ENCODE data around the gene CDRT4. TPM values are rescaled to one million over a fixed set of nuclear protein-coding genes. Genes with fewer than 3 reads are reported as not detected.

CDRT4 gene
- total RNA-seq, 1 experiment from 2014 or later, result 17.9 TPM

DNA sequence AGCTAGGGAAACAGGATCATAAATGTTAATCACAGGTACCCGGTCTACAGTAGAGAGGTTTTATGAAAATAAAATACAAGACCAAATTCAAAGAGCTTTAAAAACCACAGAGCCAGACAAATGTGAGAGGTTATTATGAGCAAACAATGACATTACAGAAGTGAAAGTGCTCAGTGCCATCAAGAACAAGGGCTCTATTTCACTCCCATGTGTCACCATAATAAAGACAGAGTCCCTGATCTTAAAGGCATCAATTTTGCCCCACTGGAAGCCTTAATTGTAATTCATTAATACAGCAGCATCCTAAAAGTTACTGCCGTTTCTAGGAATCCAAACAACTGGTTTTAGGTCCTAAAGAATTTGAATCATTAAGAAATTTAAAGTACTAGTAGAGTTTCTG lies 43.7 kb upstream of the CDRT4 start:
- TF ChIP-seq, protein P1, sequence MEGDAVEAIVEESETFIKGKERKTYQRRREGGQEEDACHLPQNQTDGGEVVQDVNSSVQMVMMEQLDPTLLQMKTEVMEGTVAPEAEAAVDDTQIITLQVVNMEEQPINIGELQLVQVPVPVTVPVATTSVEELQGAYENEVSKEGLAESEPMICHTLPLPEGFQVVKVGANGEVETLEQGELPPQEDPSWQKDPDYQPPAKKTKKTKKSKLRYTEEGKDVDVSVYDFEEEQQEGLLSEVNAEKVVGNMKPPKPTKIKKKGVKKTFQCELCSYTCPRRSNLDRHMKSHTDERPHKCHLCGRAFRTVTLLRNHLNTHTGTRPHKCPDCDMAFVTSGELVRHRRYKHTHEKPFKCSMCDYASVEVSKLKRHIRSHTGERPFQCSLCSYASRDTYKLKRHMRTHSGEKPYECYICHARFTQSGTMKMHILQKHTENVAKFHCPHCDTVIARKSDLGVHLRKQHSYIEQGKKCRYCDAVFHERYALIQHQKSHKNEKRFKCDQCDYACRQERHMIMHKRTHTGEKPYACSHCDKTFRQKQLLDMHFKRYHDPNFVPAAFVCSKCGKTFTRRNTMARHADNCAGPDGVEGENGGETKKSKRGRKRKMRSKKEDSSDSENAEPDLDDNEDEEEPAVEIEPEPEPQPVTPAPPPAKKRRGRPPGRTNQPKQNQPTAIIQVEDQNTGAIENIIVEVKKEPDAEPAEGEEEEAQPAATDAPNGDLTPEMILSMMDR (conservative IDR thresholded peaks at IDR 0.05), result no peak
- TF ChIP-seq EZH2 (IDR thresholded peaks at IDR 0.05; ENCODE audit: low read depth), result no peak
- no peak overlapping the region for H3K4me2 ChIP-seq
- no peaks in the 10 kb centered on the region for H3K4me1 ChIP-seq (replicated peaks; ENCODE audit: insufficient read depth)
- ChIA-PET POLR2A (ENCODE audit: unreplicated experiment) (no interaction called here), CTCF (interaction anchor here (0.9 kb wide), 1 partner anchor 8 kb away, joined by 3 read pairs; no protein-coding TSS in a partner anchor)
- no peaks in the 10 kb centered on the region for H3K36me3 ChIP-seq (ENCODE audit: low read depth)
- no peaks in the 10 kb centered on the region for H3K27me3 ChIP-seq (ENCODE audit: insufficient read depth, low read depth)
- no peaks in the 10 kb centered on the region for H3K9me2 ChIP-seq (ENCODE audit: insufficient read depth)
- H4K20me1 ChIP-seq (ENCODE audit: insufficient read depth), result no peaks in the 10 kb centered on the region
- BruUV-seq (replicated peaks), result no TSS peak
- H2AFZ ChIP-seq, result no peak overlapping the region
- no peaks in the 10 kb centered on the region for H3K9me3 ChIP-seq (ENCODE audit: insufficient read depth, low read depth)
- no peak overlapping the region for H3K4me3 ChIP-seq
- H3F3A ChIP-seq (ENCODE audit: insufficient read depth, low read depth), result no peaks in the 10 kb centered on the region
- H3K27ac ChIP-seq, result no peak overlapping the region
- H3K79me2 ChIP-seq (ENCODE audit: low read depth), result no peaks in the 10 kb centered on the region
- DNase-seq, result no peak
- intact Hi-C loops (cut with micrococcal nuclease; ENCODE audit: unreplicated experiment), result no loop called here

DNA sequence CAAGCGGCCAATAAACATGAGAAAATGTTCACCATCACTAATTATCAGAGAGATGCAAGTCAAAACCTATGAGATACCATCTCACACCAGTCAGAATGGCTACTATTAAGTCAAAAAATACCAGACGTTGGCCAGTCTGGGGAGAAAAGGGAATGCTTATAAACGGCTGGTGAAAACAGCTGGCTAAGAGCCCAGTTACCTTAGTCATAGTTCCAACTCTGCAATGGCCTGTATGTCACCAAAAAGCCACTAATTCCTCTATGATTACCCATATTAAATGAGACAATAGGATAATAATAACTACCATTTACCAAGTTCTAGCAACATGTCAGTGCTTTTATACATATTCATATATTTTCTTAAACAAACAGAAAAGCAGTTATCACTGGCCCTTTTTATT lies 42.9 kb upstream of the CDRT4 start:
- Histone ChIP-seq H3K36me3 (ENCODE audit: low read depth) (no peaks in the 10 kb centered on the region), H3K27me3 (ENCODE audit: insufficient read depth, low read depth) (no peaks in the 10 kb centered on the region), H3K9me3 (ENCODE audit: insufficient read depth, low read depth) (no peaks in the 10 kb centered on the region), H2AFZ (no peak overlapping the region), H3K4me2 (no peak overlapping the region), H3K9me2 (ENCODE audit: insufficient read depth) (no peaks in the 10 kb centered on the region), H3K27ac (no peak overlapping the region), H3F3A (ENCODE audit: insufficient read depth, low read depth) (no peaks in the 10 kb centered on the region), H4K20me1 (ENCODE audit: insufficient read depth) (no peaks in the 10 kb centered on the region), H3K4me3 (no peak overlapping the region), H3K79me2 (ENCODE audit: low read depth) (no peaks in the 10 kb centered on the region), H3K4me1 (replicated peaks; ENCODE audit: insufficient read depth) (no peaks in the 10 kb centered on the region)
- ChIA-PET CTCF (interaction anchor here (0.9 kb wide), 1 partner anchor 7 kb away, joined by 3 read pairs; no protein-coding TSS in a partner anchor), POLR2A (ENCODE audit: unreplicated experiment) (no interaction called here)
- TF ChIP-seq, protein P1 (conservative IDR thresholded peaks at IDR 0.05), result no peak
- intact Hi-C loops (cut with micrococcal nuclease; ENCODE audit: unreplicated experiment), result no loop called here
- BruUV-seq (replicated peaks), result no TSS peak
- peak in 1 of 2 experiments; percentile 4 for DNase-seq

DNA sequence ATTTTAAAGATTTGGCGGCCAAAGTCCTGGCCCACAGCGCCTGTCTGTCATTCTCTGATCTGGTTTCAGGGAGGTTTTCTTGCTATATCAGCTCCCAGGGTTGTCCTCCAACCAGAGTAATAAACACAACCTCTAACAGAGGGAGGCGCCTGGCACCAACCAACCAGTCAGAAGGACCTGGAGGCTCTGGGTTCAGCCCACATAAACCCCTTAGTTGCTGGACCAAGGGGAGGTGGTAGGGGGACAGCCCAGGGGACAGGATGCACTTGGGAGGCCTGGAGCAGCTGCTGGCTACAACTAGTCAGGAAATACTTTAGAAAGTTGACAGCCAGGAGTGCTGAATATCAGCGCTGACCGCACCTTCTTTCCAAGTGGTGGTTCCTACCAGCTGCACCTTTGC lies 41.7 kb upstream of the CDRT4 start:
- Histone ChIP-seq H3K36me3 (ENCODE audit: low read depth) (no peaks in the 10 kb centered on the region), H2AFZ (no peak overlapping the region), H3F3A (ENCODE audit: insufficient read depth, low read depth) (no peaks in the 10 kb centered on the region), H3K9me2 (ENCODE audit: insufficient read depth) (no peaks in the 10 kb centered on the region), H3K4me1 (replicated peaks; ENCODE audit: insufficient read depth) (no peaks in the 10 kb centered on the region), H3K9me3 (ENCODE audit: insufficient read depth, low read depth) (no peaks in the 10 kb centered on the region), H3K27me3 (ENCODE audit: insufficient read depth, low read depth) (no peaks in the 10 kb centered on the region), H3K4me3 (no peak overlapping the region), H4K20me1 (ENCODE audit: insufficient read depth) (no peaks in the 10 kb centered on the region), H3K27ac (no peak overlapping the region), H3K4me2 (no peak overlapping the region), H3K79me2 (ENCODE audit: low read depth) (no peaks in the 10 kb centered on the region)
- intact Hi-C loops (cut with micrococcal nuclease; ENCODE audit: unreplicated experiment), result no loop called here
- ChIA-PET CTCF (no interaction called here), POLR2A (ENCODE audit: unreplicated experiment) (no interaction called here)
- BruUV-seq (replicated peaks), result no TSS peak
- no peak for TF ChIP-seq EZH2 (IDR thresholded peaks at IDR 0.05; ENCODE audit: low read depth)
- TF ChIP-seq, protein P1 (conservative IDR thresholded peaks at IDR 0.05), result no peak
- no peak for DNase-seq

Data from PC-9 (cell line).